Measurements from ENCODE around the gene IL25.

The IL25 gene

GRCh38 chr14:23339506-23340268 lies 32.9 kb upstream of the IL25 start:
- TF ChIP-seq CTCF (IDR thresholded peaks at IDR 0.05): no peak

GRCh38 chr14:23344481-23344880 lies 28.1 kb upstream of the IL25 start:
- no peak for TF ChIP-seq CTCF (IDR thresholded peaks at IDR 0.05)

- TF ChIP-seq CTCF (IDR thresholded peaks at IDR 0.05): no peak
These were observed 26.5 kb upstream of the IL25 start for GRCh38 chr14:23345987-23346692.

- no peak for TF ChIP-seq CTCF (IDR thresholded peaks at IDR 0.05)
These were observed 25.8 kb upstream of the IL25 start for GRCh38 chr14:23346693-23347405.

- no peak for TF ChIP-seq CTCF (IDR thresholded peaks at IDR 0.05)
These were observed 25.0 kb upstream of the IL25 start for GRCh38 chr14:23347406-23348296.

GRCh38 chr14:23348297-23348655 lies 24.3 kb upstream of the IL25 start:
- TF ChIP-seq CTCF (IDR thresholded peaks at IDR 0.05): no peak

Measured in LNCAP (cell line).